C4-2B (cell line): Measurements from ENCODE around the gene THEM4.

Source experiments
- ZFX ChIP-seq: fragments of 450-650 bp; IDR thresholded peaks from 2 replicates; pipeline ENCODE4 v1.6.1; 2017
- TF ChIP-seq, protein P1 (sequence below): fragments of 450-650 bp; conservative IDR thresholded peaks from 2 replicates; pipeline ENCODE4 v1.5.1; 2017; ENCODE audit warnings: mild to moderate bottlenecking

GRCh38 chr1:151841141-151841540 lies 68.2 kb downstream of the THEM4 start:
- TF ChIP-seq, protein P1, sequence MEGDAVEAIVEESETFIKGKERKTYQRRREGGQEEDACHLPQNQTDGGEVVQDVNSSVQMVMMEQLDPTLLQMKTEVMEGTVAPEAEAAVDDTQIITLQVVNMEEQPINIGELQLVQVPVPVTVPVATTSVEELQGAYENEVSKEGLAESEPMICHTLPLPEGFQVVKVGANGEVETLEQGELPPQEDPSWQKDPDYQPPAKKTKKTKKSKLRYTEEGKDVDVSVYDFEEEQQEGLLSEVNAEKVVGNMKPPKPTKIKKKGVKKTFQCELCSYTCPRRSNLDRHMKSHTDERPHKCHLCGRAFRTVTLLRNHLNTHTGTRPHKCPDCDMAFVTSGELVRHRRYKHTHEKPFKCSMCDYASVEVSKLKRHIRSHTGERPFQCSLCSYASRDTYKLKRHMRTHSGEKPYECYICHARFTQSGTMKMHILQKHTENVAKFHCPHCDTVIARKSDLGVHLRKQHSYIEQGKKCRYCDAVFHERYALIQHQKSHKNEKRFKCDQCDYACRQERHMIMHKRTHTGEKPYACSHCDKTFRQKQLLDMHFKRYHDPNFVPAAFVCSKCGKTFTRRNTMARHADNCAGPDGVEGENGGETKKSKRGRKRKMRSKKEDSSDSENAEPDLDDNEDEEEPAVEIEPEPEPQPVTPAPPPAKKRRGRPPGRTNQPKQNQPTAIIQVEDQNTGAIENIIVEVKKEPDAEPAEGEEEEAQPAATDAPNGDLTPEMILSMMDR: no peak
- no peak for TF ChIP-seq ZFX
